GM18909 (cell line): ENCODE results near the gene APPL1.
"Not testable (repeated sequence)": the region's sequence is repeated elsewhere in the genome, so short reads cannot be mapped to it uniquely, and the experiment has no call there.

ENCODE experiments used
- ATAC-seq: cut with Tn5 transposase; IDR thresholded peaks from one replicate; pipeline ENCODE4 v1.9.1; 2021; ENCODE audit warnings: mild to moderate bottlenecking; ENCODE audit not compliant: unreplicated experiment, poor library complexity

APPL1 gene

GRCh38 chr3:57261119-57261518 is 33.6 kb downstream of the APPL1 start:
- ATAC-seq = no peak

- no peak for ATAC-seq
Observed at GRCh38 chr3:57261929-57262328, 34.4 kb downstream of the APPL1 start.

GRCh38 chr3:57268416-57268815 is 40.9 kb downstream of the APPL1 start:
- ATAC-seq = no peak

GRCh38 chr3:57274845-57275244 is 47.3 kb downstream of the APPL1 start:
- ATAC-seq = no peak

GRCh38 chr3:57275393-57275792 is 47.9 kb downstream of the APPL1 start:
- ATAC-seq = no peak

- no peak for ATAC-seq
Observed at GRCh38 chr3:57278237-57278636, 50.7 kb downstream of the APPL1 start.

- no peak for ATAC-seq
Observed at GRCh38 chr3:57279685-57280084, 52.2 kb downstream of the APPL1 start.

GRCh38 chr3:57281715-57282114 is 54.2 kb downstream of the APPL1 start:
- ATAC-seq = no peak

GRCh38 chr3:57283334-57283733 is 55.8 kb downstream of the APPL1 start:
- no peak for ATAC-seq

GRCh38 chr3:57287205-57287604 is 59.7 kb downstream of the APPL1 start:
- ATAC-seq = no peak

- no peak for ATAC-seq
Observed at GRCh38 chr3:57288403-57288802, 60.9 kb downstream of the APPL1 start.

- no peak for ATAC-seq
Observed at GRCh38 chr3:57292159-57292896, 64.8 kb downstream of the APPL1 start, which contains the start of gene ASB14. Gene ASB14 (minus strand): TSS chr3:57292685. CDS start chr3:57292033, 652 bp downstream.

GRCh38 chr3:57292897-57293526 is 65.5 kb downstream of the APPL1 start:
- ATAC-seq = no peak

- ATAC-seq = no peak
Observed at GRCh38 chr3:57298041-57298440, 70.5 kb downstream of the APPL1 start.

GRCh38 chr3:57303520-57303919 is 76.0 kb downstream of the APPL1 start:
- ATAC-seq = not testable (repeated sequence)

GRCh38 chr3:57309769-57310360 is 82.3 kb downstream of the APPL1 start:
- no peak for ATAC-seq

GRCh38 chr3:57314204-57314603 is 86.7 kb downstream of the APPL1 start:
- no peak for ATAC-seq
